ENCODE results near the gene MCCD1.

The MCCD1 gene

DNA sequence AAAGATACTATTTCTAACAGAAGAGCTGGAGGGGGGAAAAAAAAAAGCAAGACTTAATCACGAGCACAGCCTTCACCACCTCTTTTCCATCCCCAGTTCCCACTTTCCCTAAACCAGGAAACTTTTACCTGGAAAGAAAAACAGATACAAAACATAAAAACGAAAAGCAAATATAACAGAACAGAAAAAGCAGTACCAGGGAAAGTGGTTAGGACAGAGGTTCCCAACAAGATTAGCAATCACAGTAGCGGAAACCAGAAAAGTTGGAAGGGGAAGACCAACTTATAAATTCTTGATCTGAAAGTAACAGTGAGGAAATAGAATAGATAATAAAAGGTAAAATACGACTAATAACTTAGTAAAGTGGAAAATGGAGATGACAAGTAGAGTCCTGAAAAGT is 11.9 kb downstream of the MCCD1 start:
- peak overlapping the region; percentile 99 for H3K4me3 ChIP-seq (ENCODE audit: low read depth, low read length)
- DNase-seq (ENCODE audit: low read depth) = no peak
- TF ChIP-seq CTCF (IDR thresholded peaks at IDR 0.05; ENCODE audit: control insufficient read depth, extremely low read depth, insufficient read depth) = no peak

DNA sequence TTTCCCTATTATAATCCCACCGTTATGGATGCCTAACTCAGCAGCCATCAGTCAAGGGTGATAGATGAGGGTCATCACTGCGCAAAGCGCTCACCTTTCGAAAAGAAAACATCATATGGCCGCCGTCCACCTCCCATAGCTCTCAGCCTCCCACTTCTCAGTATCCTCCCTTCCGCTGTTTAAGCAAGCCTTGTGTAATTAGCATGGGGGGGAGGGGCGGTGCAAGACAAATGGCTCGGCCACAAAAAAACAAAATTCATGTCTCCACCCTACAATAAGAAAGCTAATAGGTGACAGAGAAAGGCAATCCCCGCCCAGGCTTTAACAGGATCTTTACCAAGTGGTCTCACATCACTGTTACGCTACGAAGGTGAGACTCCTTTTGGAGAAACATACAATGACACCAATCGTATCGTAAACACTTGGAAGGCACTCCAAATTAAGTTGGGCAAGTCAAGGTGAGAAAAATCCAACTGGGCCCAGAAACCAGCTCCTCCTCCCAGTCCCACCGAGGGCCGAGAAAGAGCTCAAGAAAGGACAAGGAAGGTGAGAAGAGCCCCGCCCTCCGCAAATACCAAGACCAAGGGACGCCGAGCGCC is 12.4 kb downstream of the MCCD1 start:
- DNase-seq (ENCODE audit: low read depth) = peak; percentile 35

GRCh38 chr6:31541658-31542521 is 13.1 kb downstream of the MCCD1 start, which contains the start of gene DDX39B:
Gene DDX39B, minus strand, starts transcription at chr6:31542003. Its CDS starts 1,471 bp downstream, at chr6:31540532.
- no peak for TF ChIP-seq CTCF (IDR thresholded peaks at IDR 0.05; ENCODE audit: control insufficient read depth, extremely low read depth, insufficient read depth)
- H3K4me3 ChIP-seq (ENCODE audit: low read depth, low read length) = peak within 1 kb of the TSS; percentile 99
- peak; percentile 94 for DNase-seq (ENCODE audit: low read depth)

More for the DNA sequence above, 12.4 kb downstream of the MCCD1 start:
- peak overlapping the region; percentile 99 for H3K4me3 ChIP-seq (ENCODE audit: low read depth, low read length)
- TF ChIP-seq CTCF (IDR thresholded peaks at IDR 0.05; ENCODE audit: control insufficient read depth, extremely low read depth, insufficient read depth) = no peak

DNA sequence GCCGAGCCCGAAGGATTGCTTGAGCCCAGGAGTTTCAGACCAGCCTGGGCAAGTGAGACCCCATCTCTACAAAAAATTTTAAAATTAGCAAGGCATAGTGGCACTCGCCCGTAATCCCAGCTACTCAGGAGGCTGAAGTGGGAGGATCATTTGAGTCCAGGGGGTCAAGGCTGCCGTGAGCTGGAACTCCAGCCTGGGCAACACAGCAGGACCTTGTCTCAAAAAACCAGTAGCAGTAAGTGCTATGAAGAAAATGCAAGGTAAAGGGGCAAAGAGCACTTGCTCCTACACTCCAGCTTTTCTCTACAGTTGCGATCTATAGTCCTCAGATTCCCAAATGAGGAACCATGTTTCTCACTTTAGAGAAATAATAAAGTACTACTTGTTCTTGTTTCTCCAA is 14.9 kb downstream of the MCCD1 start:
- no peak for TF ChIP-seq CTCF (IDR thresholded peaks at IDR 0.05; ENCODE audit: control insufficient read depth, extremely low read depth, insufficient read depth)
- H3K4me3 ChIP-seq (ENCODE audit: low read depth, low read length) = no peak overlapping the region
- no peak for DNase-seq (ENCODE audit: low read depth)

DNA sequence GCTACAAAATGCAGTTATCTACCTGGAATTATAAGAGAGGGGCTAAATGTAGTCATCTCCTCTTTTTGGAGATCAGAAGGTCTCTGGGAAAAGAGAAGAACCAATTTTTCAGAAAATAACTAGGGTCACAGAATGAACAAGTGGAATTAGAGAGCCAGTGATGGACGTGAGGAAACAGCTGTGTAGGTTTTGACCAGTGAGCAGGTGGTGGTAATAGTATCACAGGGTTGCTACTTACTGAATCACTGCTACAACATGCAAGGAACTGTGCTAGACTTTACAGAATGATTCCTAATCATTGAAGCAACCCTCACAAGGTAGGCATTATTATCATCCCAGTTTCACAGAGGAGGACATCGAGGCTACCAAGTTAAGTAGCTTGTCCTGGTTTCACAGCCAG is 15.9 kb downstream of the MCCD1 start:
- H3K4me3 ChIP-seq (ENCODE audit: low read depth, low read length) = no peak overlapping the region
- no peak for TF ChIP-seq CTCF (IDR thresholded peaks at IDR 0.05; ENCODE audit: control insufficient read depth, extremely low read depth, insufficient read depth)

GRCh38 chr6:31545291-31545690 is 16.5 kb downstream of the MCCD1 start:
- H3K4me3 ChIP-seq (ENCODE audit: low read depth, low read length) = no peak overlapping the region

More for the DNA sequence above, 15.9 kb downstream of the MCCD1 start:
- DNase-seq (ENCODE audit: low read depth) = no peak

More at GRCh38 chr6:31545291-31545690, 16.5 kb downstream of the MCCD1 start:
- no peak for DNase-seq (ENCODE audit: low read depth)
- TF ChIP-seq CTCF (IDR thresholded peaks at IDR 0.05; ENCODE audit: control insufficient read depth, extremely low read depth, insufficient read depth) = no peak
